ENCODE results near the gene ALAS1.

The ALAS1 gene

GRCh38 chr3:52223449-52224408, 25.8 kb downstream of the ALAS1 start:
- no peak for DNase-seq (ENCODE audit: extremely low read depth, low read depth)
- TF ChIP-seq CTCF (IDR thresholded peaks at IDR 0.05; ENCODE audit: low read depth, low read length), result no peak

- no peak for DNase-seq (ENCODE audit: extremely low read depth, low read depth)
- TF ChIP-seq CTCF (IDR thresholded peaks at IDR 0.05; ENCODE audit: low read depth, low read length), result no peak
Observed at GRCh38 chr3:52225452-52226228, 27.7 kb downstream of the ALAS1 start, which contains the start of gene TLR9. TSS of gene TLR9 (minus strand) at chr3:52225645. CDS start at chr3:52225529, 116 bp downstream.

- DNase-seq (ENCODE audit: extremely low read depth, low read depth), result no peak
- TF ChIP-seq CTCF (IDR thresholded peaks at IDR 0.05; ENCODE audit: low read depth, low read length), result no peak
Observed at GRCh38 chr3:52226229-52226817, 28.4 kb downstream of the ALAS1 start.

GRCh38 chr3:52227117-52227516, 29.2 kb downstream of the ALAS1 start:
- DNase-seq (ENCODE audit: extremely low read depth, low read depth), result no peak
- TF ChIP-seq CTCF (IDR thresholded peaks at IDR 0.05; ENCODE audit: low read depth, low read length), result no peak; the same call in 1 of the 2 replicates

GRCh38 chr3:52227766-52228165, 29.8 kb downstream of the ALAS1 start:
- TF ChIP-seq CTCF (IDR thresholded peaks at IDR 0.05; ENCODE audit: low read depth, low read length), result no peak
- DNase-seq (ENCODE audit: extremely low read depth, low read depth), result no peak

- no peak for DNase-seq (ENCODE audit: extremely low read depth, low read depth)
- TF ChIP-seq CTCF (IDR thresholded peaks at IDR 0.05; ENCODE audit: low read depth, low read length), result no peak
Observed at GRCh38 chr3:52228266-52228665, 30.3 kb downstream of the ALAS1 start.

Data from AG09319 (cell line).